Uterus (tissue), 2 donors: ENCODE data around the gene SCAP.

ENCODE experiments used
- CTCF ChIP-seq, 4 experiments: fragments of 200-600 bp in 2 of 4; fragments of 450-650 bp in 2 of 4; sonication (generic) in 2 of 4; IDR thresholded peaks; one replicate each; pipeline ENCODE4 v1.5.1; 2016 to 2019; ENCODE audit warnings: antibody characterized with exemption in 4 of 4, mild to moderate bottlenecking in 2 of 4, moderate library complexity in 1 of 4
- POLR2A ChIP-seq, 2 donors: fragments of 450-650 bp; IDR thresholded peaks; one replicate each; pipeline ENCODE4 v1.6.1; 2016; ENCODE audit warnings: antibody characterized with exemption in 2 of 2, mild to moderate bottlenecking in 1 of 2, moderate library complexity in 1 of 2

GRCh38 chr3:47476330-47476626 lies 537 bp upstream of the SCAP start:
- TF ChIP-seq CTCF (IDR thresholded peaks at IDR 0.05) (no peak), POLR2A (IDR thresholded peaks at IDR 0.05) (no peak)
